GM06990 (cell line): ENCODE data around the gene TBC1D10B.

Experiments
- DNase-seq: peaks from one replicate; pipeline ENCODE4 v3.0.0-alpha.2; 2011; ENCODE audit not compliant: insufficient read length; ENCODE audit errors: extremely low read depth
- H3K27me3 ChIP-seq: replicated peaks from 2 replicates; pipeline ENCODE4 v1.6.0; 2011; ENCODE audit warnings: low read length; ENCODE audit not compliant: control insufficient read depth, insufficient read depth
- H3K36me3 ChIP-seq: 2 replicates; pipeline ENCODE4 v1.5.1; 2011; ENCODE audit warnings: low read length; ENCODE audit not compliant: control insufficient read depth, insufficient read depth
- H3K4me3 ChIP-seq: replicated peaks from 2 replicates; pipeline ENCODE4 v1.5.1; 2011; ENCODE audit warnings: low read depth, mild to moderate bottlenecking, control low read depth, low read length
- CTCF ChIP-seq: IDR thresholded peaks from 2 replicates; pipeline ENCODE4 v1.5.1; 2011; ENCODE audit warnings: low read length, control low read depth, mild to moderate bottlenecking, inconsistent platforms; ENCODE audit not compliant: insufficient read depth, poor library complexity, severe bottlenecking

The TBC1D10B gene

GRCh38 chr16:30355144-30355953 lies 14.9 kb downstream of the TBC1D10B start, which contains the start of gene CD2BP2:
Gene CD2BP2 (minus strand): TSS chr16:30355308. CDS start chr16:30354681, 627 bp downstream.
- TF ChIP-seq CTCF = no peak
- peak within 1 kb of the TSS; percentile 78 for H3K4me3 ChIP-seq
- H3K36me3 ChIP-seq = peaks cover 25% of the 10 kb centered on the region
- H3K27me3 ChIP-seq = no peaks in the 10 kb centered on the region
- peak; percentile 88 for DNase-seq

- peaks cover 24% of the 10 kb centered on the region for H3K36me3 ChIP-seq
- peak overlapping the region; percentile 78 for H3K4me3 ChIP-seq
- no peaks in the 10 kb centered on the region for H3K27me3 ChIP-seq
- TF ChIP-seq CTCF = no peak
- DNase-seq = no peak
Observed at GRCh38 chr16:30354423-30355143, 15.7 kb downstream of the TBC1D10B start.

GRCh38 chr16:30353438-30354129 lies 16.7 kb downstream of the TBC1D10B start:
- H3K27me3 ChIP-seq = no peaks in the 10 kb centered on the region
- H3K4me3 ChIP-seq = no peak overlapping the region; the same call in 1 of the 2 replicates
- TF ChIP-seq CTCF = no peak
- peaks cover 20% of the 10 kb centered on the region for H3K36me3 ChIP-seq
- no peak for DNase-seq

GRCh38 chr16:30352488-30353401 lies 17.5 kb downstream of the TBC1D10B start:
- H3K4me3 ChIP-seq = no peak overlapping the region
- H3K27me3 ChIP-seq = no peaks in the 10 kb centered on the region
- no peak for DNase-seq
- H3K36me3 ChIP-seq = peaks cover 17% of the 10 kb centered on the region
- peak; percentile 7 for TF ChIP-seq CTCF
